Caki2 (cell line): ENCODE measurements around the gene CLCF1. TPM values are rescaled to one million over a fixed set of nuclear protein-coding genes. Genes with fewer than 3 reads are reported as not detected.

Experiments
- DNase-seq: peaks from one replicate; pipeline ENCODE4 v3.0.0-alpha.2; 2015; ENCODE audit warnings: low read depth
- in situ Hi-C: cut with HindIII; loops from 2 replicates; pipeline ENCODE4 v1.10.0; 2016; ENCODE audit warnings: low sequenced_read_pairs, low pct_unique_long_range_greater_than_20kb, mixed read lengths
- total RNA-seq: library from RNA; depleted of rRNA; stranded (reverse); fragments of >200 nt; shearing (Covaris generic); gene quantifications from 2 replicates; pipeline ENCODE4 v1.2.3, GENCODE V29; 2014; ENCODE audit warnings: low replicate concordance; rRNA removed

CLCF1 gene
- total RNA-seq, 1 experiment from 2014 or later: 13.4 TPM

GRCh38 chr11:67317888-67318555 lies 55.4 kb downstream of the CLCF1 start:
- DNase-seq: no peak
- in situ Hi-C loops: no loop called here

GRCh38 chr11:67317205-67317887 lies 56.1 kb downstream of the CLCF1 start:
- in situ Hi-C loops: no loop called here
- DNase-seq: peak; percentile 92

DNA sequence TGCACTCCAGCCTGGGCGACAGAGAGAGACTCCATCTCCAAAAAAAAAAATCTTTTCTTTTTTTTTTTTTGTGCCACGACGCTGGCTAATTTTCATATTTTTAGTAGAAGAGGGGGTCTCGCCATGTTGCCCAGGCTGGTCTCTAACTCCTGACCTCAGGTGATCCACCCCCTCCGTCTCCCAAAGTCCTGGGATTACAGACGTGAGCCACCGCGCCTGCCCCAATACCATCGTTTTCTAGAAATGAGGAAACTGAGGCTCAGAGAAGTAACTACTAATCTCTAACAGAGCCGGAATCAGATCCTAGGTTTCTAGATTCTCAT lies 56.6 kb downstream of the CLCF1 start:
- in situ Hi-C loops: no loop called here

GRCh38 chr11:67315325-67315909 lies 58.0 kb downstream of the CLCF1 start:
- DNase-seq: no peak
- in situ Hi-C loops: no loop called here

More for the DNA sequence above, 56.6 kb downstream of the CLCF1 start:
- no peak for DNase-seq

DNA sequence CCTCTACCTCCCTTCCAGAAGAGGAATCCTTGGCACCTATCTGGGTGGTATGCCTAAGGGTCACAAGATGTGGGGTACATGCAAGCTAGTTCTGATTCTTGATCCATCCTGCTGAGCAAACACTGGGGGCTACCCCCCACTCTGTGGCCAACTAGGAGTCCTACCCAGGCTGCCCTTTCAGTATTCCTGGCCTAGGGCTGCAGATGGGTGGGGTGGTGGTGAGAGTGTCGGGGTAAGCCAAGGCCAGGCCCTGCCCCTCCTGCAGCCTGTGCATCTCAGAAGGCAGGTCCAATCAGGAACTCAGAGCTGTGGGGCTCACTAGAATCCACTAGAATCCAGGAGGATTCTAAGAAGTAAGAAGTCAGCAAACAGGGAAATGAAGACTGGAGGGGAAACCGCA lies 59.2 kb downstream of the CLCF1 start:
- in situ Hi-C loops: no loop called here
- DNase-seq: no peak

Other genes starting within 250 kb of the CLCF1 start
- 31.7 and 37.1 TPM in 2 replicates for gene GRK2, start 107.1 kb downstream of the CLCF1 start, total RNA-seq
- 11.7 and 22.5 TPM in 2 replicates for gene ANKRD13D, start 84.3 kb downstream of the CLCF1 start, total RNA-seq
- 16.3 and 50.6 TPM in 2 replicates for gene SSH3, start 70.1 kb downstream of the CLCF1 start, total RNA-seq
- 26.7 and 38.5 TPM in 2 replicates for gene POLD4, start 20.1 kb downstream of the CLCF1 start, total RNA-seq
- 24.4 and 26.6 TPM in 2 replicates for gene RAD9A, start 18.4 kb upstream of the CLCF1 start, total RNA-seq
- 251 and 260 TPM in 2 replicates for gene PPP1CA, start 28.3 kb upstream of the CLCF1 start, total RNA-seq
- gene TBC1D10C, start 30.5 kb upstream of the CLCF1 start, total RNA-seq: 1.6 TPM in 1 of 2 replicates, not detected in the other
- 0.03 TPM in 1 of 2 replicates, not detected in the other for gene CARNS1, start 42.1 kb upstream of the CLCF1 start, total RNA-seq
- 42.9 and 46.6 TPM in 2 replicates for gene RPS6KB2, start 54.9 kb upstream of the CLCF1 start, total RNA-seq
- gene PTPRCAP, start 64.1 kb upstream of the CLCF1 start, total RNA-seq: not detected in 2 replicates
- 128 and 140 TPM in 2 replicates for gene CORO1B, start 69.9 kb upstream of the CLCF1 start, total RNA-seq
- gene GPR152, start 79.1 kb upstream of the CLCF1 start, total RNA-seq: not detected in 2 replicates
- 1.6 and 10.8 TPM in 2 replicates for gene CABP4, start 81.8 kb upstream of the CLCF1 start, total RNA-seq
- 99.8 and 100 TPM in 2 replicates for gene TMEM134, start 95.7 kb upstream of the CLCF1 start, total RNA-seq
- gene AIP, start 109.4 kb upstream of the CLCF1 start, total RNA-seq: 91.4 and 117 TPM in 2 replicates
- 43.8 and 48.4 TPM in 2 replicates for gene PITPNM1, start 131.8 kb upstream of the CLCF1 start, total RNA-seq
- gene CDK2AP2, start 134.6 kb upstream of the CLCF1 start, total RNA-seq: 43.6 and 56.9 TPM in 2 replicates
- gene CABP2, start 149.8 kb upstream of the CLCF1 start, total RNA-seq: not detected in 2 replicates
- not detected in 2 replicates for gene GSTP1, start 210.2 kb upstream of the CLCF1 start, total RNA-seq
- gene NDUFV1, start 233.3 kb upstream of the CLCF1 start, total RNA-seq: 237 and 239 TPM in 2 replicates